ENCODE data around the gene IGSF21.

IGSF21 gene

GRCh38 chr1:18339161-18339560 is 231.6 kb downstream of the IGSF21 start:
- no peak for TF ChIP-seq CTCF (conservative IDR thresholded peaks at IDR 0.05; ENCODE audit: low read depth, low read length)

GRCh38 chr1:18340158-18340764 is 232.7 kb downstream of the IGSF21 start:
- H3K4me3 ChIP-seq (ENCODE audit: low read depth, low read length) = no peak overlapping the region
- no peak for TF ChIP-seq CTCF (conservative IDR thresholded peaks at IDR 0.05; ENCODE audit: low read depth, low read length)
- DNase-seq (ENCODE audit: low read depth) = no peak

More at GRCh38 chr1:18339161-18339560, 231.6 kb downstream of the IGSF21 start:
- DNase-seq (ENCODE audit: low read depth) = no peak
- no peak overlapping the region for H3K4me3 ChIP-seq (ENCODE audit: low read depth, low read length)

DNA sequence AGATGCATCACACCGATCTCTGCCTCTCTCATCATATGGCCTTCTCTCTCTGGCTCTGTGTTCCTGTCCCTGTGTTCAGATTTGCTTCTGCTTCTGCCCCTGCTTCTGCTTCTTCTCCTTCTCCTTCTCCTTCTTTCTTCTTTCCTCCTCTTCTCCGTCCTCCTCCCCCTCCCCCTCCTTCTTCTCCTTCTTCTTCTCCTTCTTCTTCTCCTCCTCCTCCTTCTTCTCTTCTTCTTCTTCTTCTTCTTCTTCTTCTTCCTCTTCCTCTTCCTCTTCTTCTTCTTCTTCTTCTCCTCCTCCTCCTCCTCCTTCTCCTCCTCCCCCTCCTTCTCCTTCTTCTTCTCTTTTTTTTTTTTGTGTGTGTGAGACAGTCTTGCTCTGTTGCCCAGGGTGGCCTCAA is 233.2 kb downstream of the IGSF21 start:
- no peak for TF ChIP-seq CTCF (conservative IDR thresholded peaks at IDR 0.05; ENCODE audit: low read depth, low read length)
- no peak for DNase-seq (ENCODE audit: low read depth)
- H3K4me3 ChIP-seq (ENCODE audit: low read depth, low read length) = no peak overlapping the region

GRCh38 chr1:18341291-18342069 is 233.9 kb downstream of the IGSF21 start:
- DNase-seq (ENCODE audit: low read depth) = no peak
- TF ChIP-seq CTCF (conservative IDR thresholded peaks at IDR 0.05; ENCODE audit: low read depth, low read length) = no peak

GRCh38 chr1:18342744-18343143 is 235.1 kb downstream of the IGSF21 start:
- no peak overlapping the region for H3K4me3 ChIP-seq (ENCODE audit: low read depth, low read length)
- TF ChIP-seq CTCF (conservative IDR thresholded peaks at IDR 0.05; ENCODE audit: low read depth, low read length) = no peak
- no peak for DNase-seq (ENCODE audit: low read depth)

More at GRCh38 chr1:18341291-18342069, 233.9 kb downstream of the IGSF21 start:
- no peak overlapping the region for H3K4me3 ChIP-seq (ENCODE audit: low read depth, low read length)

GRCh38 chr1:18343581-18343980 is 236.0 kb downstream of the IGSF21 start:
- H3K4me3 ChIP-seq (ENCODE audit: low read depth, low read length) = no peak overlapping the region
- no peak for TF ChIP-seq CTCF (conservative IDR thresholded peaks at IDR 0.05; ENCODE audit: low read depth, low read length)
- no peak for DNase-seq (ENCODE audit: low read depth)

Data from choroid plexus epithelial cell (primary cell).